GM19455 (cell line): ENCODE data around the gene CPT1C.

Experiments
- ATAC-seq: cut with Tn5 transposase; IDR thresholded peaks from one replicate; pipeline ENCODE4 v1.9.1; 2021; ENCODE audit not compliant: unreplicated experiment

CPT1C gene

GRCh38 chr19:49660338-49660961 is 30.5 kb upstream of the CPT1C start:
- no peak for ATAC-seq

DNA sequence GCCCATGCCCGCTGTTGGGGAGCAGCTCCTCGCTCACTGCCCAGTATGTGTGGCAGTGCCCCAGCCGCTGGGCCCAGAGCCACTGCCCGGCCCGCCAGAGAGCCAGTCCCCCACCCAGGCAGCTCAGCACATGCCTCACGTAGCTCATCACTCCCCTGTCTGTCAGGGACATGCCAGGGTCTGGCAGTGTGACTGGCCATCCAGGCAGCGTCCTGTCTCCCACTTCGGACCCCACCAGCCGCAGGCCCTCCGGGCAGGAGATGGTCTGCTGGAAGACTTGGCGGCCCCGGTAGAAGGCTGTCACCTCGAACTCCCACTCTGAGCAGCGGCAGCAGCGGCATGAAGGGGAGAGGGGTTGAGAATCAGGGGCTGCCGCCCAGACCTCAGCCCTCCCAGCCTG is 28.9 kb upstream of the CPT1C start:
- no peak for ATAC-seq

- no peak for ATAC-seq
Observed at GRCh38 chr19:49663224-49663623, 27.7 kb upstream of the CPT1C start.

DNA sequence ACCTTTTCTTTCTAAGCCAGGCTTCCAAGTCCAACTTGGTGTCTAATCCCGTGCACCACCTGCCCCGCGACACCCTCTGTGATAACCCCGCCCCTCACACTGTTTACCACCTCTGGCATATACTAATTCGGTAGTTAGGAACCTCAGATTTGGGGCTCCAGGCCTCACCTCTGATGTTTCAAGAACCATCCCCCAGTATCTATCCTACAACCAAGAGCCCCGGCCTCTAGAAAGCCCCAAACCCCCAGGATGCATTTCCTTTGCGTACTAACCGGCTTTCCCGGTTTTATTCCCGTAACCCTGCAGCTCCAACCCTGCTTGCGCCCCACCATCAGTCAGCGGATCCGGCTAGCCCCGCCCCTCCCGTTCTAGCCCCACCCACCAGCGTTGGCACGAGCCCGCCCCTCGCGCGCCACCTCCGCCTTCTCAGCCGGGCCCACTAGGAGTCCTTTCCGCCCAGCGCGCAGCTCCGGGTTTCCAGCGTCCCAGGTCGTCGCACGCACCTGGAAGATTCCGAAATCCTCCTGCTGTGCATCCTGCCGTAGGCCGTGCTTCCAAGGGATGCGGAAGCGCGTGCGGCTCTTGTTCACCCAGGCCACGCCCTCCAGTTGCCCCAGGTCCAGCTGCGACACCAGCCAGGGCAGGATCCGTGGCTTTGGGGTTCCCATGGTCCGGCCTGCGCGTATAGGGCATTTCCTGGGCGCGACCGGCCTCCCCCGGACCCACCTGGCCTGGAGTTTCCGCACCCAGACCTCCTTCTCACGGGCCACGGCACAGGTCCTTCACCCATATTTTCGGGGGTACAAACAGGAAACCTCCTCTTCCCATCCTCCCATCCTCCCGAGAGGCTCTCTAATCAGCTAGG is 26.5 kb upstream of the CPT1C start:
- peak; percentile 38 for ATAC-seq

GRCh38 chr19:49665036-49665350 is 25.9 kb upstream of the CPT1C start:
- no peak for ATAC-seq

DNA sequence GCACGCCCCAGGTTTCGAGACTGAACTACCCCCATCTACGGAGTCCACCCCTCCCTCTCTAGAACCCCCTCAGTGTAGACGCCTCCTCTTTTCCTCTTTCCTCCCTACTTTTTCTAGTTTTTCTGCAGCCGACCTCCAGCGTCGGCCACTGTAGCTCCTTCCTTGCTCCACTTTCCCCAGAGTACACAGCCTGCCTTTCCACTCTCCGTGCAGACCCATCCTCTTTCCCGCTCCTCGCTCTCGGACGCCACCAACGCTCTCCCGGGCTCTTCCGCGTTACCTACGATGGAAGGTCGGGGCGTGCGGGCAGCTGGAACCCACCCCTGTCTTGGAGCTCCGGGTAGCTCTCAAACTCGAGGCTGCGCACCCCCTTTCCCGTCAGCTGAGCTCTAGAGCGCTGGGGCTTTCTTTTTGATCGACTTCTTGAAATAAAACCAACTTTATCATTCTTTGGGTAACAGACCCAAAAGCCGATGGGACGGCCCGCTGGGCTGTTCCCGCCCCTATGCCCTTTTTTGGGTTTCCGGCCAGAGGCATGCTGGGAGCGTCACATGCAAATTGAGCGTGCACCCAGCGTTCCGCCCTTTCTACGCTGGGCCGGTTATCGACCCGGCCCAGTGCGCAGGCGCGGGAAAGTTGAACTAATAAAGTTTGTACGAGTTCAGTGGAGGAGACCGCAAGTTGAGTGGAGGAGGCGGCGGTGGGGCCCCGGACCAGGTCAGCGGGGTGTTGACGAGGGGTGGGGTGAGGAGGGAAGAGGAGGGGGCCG is 25.4 kb upstream of the CPT1C start, which contains the start of the genes BCL2L12 and IRF3:
Gene BCL2L12 (plus strand): TSS at position 583 of the 769 bp plus-strand sequence. CDS start 760 bp downstream, outside the sequence.
Gene IRF3 (minus strand): TSS at position 507 of the 769 bp plus-strand sequence. CDS start 1,019 bp downstream, outside the sequence.
- peak; percentile 68 for ATAC-seq

GRCh38 chr19:49666120-49666444 is 24.8 kb upstream of the CPT1C start:
- no peak for ATAC-seq

DNA sequence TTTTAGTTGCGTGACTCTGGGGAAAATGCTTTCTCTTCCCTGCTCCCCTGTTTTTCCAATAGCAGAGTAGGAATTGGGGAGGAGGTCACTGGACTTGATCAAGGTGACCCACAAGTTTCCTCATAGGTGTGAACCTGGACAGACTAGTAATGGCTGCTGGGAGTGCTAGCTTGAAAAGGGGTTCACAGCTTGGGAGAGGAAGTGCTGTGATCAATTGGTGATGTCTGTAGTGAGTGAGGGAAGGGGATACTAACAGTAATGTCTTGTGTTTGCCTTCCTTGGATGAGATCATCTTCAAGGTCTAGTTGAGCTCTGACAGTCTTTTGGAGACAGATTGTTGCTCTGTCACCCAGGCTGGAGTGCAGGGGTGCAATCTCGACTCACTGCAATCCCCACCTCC is 23.4 kb upstream of the CPT1C start:
- ATAC-seq = no peak

DNA sequence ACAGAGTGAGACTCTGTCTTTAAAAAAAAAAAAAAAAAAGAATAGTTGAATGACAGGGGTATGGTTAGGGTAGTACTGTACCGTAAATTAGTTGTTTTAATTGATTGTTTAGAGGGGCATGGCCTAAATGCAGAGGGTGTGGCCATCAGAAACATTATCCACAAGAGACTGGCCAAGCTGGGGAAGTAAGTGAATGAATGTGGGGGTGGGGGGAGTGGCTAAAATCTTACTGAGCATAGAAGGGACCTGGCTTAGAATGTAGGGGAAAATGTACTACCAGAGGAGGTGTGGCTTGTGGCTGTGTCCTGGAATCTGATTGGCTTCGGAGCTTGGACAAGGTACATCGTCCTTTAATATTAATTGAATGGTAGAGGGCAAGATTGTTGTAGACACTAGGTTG is 21.4 kb upstream of the CPT1C start:
- no peak for ATAC-seq

DNA sequence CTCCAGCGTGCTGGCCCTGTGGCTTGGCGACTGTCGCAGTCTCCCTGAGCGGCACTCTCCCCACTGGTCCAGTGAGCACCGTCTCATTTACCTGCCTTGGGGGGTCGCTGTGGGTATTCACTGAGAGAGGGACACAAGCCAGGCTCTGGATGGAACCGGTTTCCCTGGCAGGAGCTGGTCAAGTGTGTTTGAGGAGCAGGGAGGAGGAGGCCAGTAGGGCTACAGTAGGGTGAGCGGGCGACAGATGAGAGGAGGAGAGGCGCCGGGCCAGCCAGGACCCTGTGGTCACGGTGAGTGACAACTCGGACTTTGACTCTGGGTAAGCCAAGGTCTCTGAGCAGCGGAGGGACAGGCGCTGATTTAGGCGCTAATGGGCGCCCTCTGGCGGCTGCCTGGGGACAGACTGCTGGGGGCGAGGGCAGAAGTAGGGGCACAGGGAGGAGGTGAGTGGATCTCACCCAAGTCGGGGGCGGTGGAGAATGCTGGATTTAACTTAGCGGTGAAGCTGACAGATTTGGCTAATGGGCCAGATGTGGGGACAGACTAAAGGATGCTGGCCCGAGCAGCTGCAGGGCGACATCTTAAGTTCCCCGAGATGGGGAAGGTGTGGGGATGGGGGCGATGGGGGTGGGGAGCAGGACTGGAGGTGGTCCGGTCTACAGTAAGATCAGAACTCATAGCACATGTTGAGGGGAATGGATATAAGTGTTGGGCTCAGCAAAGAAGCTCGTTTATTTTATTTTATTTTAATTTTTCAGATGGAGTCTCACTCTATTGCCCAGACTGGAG is 18.6 kb upstream of the CPT1C start:
- no peak for ATAC-seq

DNA sequence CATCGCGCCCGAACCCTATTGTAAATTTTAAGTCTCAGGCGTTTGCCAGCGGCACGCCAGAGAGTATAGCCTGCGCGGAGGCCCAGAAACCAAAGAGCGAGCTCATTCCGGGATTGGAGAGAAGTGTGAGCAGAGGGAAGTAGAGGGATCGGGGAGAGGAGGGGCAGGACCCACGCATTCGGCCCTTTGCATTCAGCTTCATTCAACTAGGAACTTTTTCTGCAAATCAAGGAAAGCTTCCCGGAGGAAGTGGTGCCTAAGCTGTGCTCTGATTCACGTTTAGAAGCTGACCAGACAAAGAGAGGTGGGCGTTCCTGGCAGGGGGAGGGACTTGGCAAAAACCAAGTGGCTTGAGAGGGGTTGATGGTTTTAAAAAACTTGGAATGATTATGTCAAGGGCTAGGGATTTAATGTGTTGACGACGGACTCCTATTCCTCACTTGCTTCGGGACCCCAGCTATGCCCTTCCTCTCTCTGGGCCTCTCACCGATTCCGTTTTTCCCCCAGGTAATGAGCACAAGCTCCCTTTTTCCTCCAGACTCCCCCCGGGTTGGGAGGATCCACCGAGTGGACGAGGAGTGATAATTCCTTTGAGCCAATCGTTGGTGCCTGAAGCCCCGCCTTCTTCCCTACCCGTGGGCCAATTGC is 14.7 kb upstream of the CPT1C start:
- ATAC-seq = peak; percentile 22

GRCh38 chr19:49676784-49677230 is 14.1 kb upstream of the CPT1C start:
- peak; percentile 68 for ATAC-seq

- no peak for ATAC-seq
Observed at GRCh38 chr19:49677231-49677900, 13.6 kb upstream of the CPT1C start, which contains the start of gene PRMT1. PRMT1 (plus strand) TSS chr19:49677271; CDS start chr19:49677281, 10 bp downstream.

- ATAC-seq = no peak
Observed at GRCh38 chr19:49677901-49678674, 12.8 kb upstream of the CPT1C start.

GRCh38 chr19:49678985-49679770 is 11.7 kb upstream of the CPT1C start:
- ATAC-seq = no peak

- no peak for ATAC-seq
Observed at GRCh38 chr19:49679771-49680413, 11.0 kb upstream of the CPT1C start.

DNA sequence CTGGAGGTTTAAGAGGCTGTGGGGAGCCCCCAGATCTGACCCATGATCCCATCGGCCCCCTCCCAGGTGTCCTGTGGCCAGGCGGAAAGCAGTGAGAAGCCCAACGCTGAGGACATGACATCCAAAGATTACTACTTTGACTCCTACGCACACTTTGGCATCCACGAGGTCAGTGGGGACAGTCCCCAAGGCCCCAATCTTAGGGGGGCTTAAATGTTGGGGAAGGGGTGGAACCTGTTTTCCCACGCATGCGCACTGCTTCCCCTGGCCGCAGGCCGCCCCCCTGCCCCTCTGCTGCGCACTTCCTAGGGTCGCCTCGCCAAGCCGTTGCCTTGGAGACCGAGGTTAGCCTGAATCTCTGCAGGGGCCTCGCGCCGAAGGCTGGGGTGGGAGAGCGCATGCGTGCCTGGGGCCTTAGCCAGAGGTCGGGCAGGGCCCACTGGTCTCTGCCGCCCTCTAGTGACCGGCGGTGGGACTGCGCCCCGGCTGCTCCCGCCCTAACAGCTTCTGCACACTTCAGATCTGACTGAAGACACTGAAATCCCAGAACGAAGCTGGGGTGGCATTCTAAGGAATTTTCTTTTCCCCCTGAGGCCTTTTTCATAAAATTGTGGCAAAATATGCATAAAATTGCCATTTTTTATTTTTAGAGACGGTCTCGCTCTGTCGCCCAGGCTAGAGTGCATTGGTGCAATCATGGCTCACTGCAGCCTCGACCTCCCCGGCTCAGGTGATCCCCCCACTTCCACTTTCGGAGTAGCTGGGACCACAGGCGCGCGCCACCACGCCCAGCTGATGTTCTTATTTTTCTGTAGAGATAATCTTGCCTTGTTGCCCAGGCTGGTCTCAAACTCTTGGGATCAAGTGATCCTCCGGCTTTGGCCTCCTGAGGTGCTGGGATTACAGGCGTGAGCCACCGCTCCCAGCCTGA is 10.2 kb upstream of the CPT1C start:
- no peak for ATAC-seq
